Upper lobe of right lung (tissue), 1 donor: ENCODE results near the gene WDSUB1. TPM values are rescaled to one million over a fixed set of nuclear protein-coding genes. Genes with fewer than 3 reads are reported as not detected.

Experiments used
- ATAC-seq: fragments of 200-7000 bp; cut with Tn5 transposase; one replicate; pipeline ENCODE4 v1.9.1; 2020; ENCODE audit warnings: mild to moderate bottlenecking, moderate library complexity
- DNase-seq: peaks from one replicate; pipeline ENCODE4 v3.0.0-alpha.2; 2020
- H3K27ac ChIP-seq: fragments of 200-600 bp; one replicate; pipeline ENCODE4 v1.8.0; 2022
- H3K27me3 ChIP-seq: fragments of 200-600 bp; one replicate; pipeline ENCODE4 v1.8.0; 2022; ENCODE audit warnings: mild to moderate bottlenecking
- H3K36me3 ChIP-seq: fragments of 200-600 bp; one replicate; pipeline ENCODE4 v1.8.0; 2022
- H3K4me1 ChIP-seq: fragments of 200-600 bp; one replicate; pipeline ENCODE4 v1.8.0; 2022
- H3K4me3 ChIP-seq: fragments of 200-600 bp; one replicate; pipeline ENCODE4 v1.8.0; 2022; ENCODE audit warnings: mild to moderate bottlenecking
- H3K9me3 ChIP-seq: fragments of 200-600 bp; one replicate; pipeline ENCODE4 v1.8.0; 2022
- intact Hi-C: fragments of 100-400 bp; cut with DNase I; formaldehyde crosslinking; loops from one replicate; pipeline ENCODE4 v1.11.0; 2022
- total RNA-seq: library from RNA; stranded (reverse); fragmentation: NEBNext Ultra II Directional; extraction: Animal tissue kit (Norgen Biotek cat#: 25700); gene quantifications from one replicate; pipeline ENCODE4 v1.2.1, GENCODE V29; 2021
- TF ChIP-seq, protein P1 (sequence below): fragments of 200-600 bp; IDR thresholded peaks from one replicate; pipeline ENCODE4 v1.8.0; 2022; ENCODE audit warnings: antibody characterized with exemption
- donor health status: DM: no; HTN: yes; CAD: no; lungs with severe emphysema.

The WDSUB1 gene
- total RNA-seq, 1 donor from 2014 or later, result 16.9 TPM

DNA sequence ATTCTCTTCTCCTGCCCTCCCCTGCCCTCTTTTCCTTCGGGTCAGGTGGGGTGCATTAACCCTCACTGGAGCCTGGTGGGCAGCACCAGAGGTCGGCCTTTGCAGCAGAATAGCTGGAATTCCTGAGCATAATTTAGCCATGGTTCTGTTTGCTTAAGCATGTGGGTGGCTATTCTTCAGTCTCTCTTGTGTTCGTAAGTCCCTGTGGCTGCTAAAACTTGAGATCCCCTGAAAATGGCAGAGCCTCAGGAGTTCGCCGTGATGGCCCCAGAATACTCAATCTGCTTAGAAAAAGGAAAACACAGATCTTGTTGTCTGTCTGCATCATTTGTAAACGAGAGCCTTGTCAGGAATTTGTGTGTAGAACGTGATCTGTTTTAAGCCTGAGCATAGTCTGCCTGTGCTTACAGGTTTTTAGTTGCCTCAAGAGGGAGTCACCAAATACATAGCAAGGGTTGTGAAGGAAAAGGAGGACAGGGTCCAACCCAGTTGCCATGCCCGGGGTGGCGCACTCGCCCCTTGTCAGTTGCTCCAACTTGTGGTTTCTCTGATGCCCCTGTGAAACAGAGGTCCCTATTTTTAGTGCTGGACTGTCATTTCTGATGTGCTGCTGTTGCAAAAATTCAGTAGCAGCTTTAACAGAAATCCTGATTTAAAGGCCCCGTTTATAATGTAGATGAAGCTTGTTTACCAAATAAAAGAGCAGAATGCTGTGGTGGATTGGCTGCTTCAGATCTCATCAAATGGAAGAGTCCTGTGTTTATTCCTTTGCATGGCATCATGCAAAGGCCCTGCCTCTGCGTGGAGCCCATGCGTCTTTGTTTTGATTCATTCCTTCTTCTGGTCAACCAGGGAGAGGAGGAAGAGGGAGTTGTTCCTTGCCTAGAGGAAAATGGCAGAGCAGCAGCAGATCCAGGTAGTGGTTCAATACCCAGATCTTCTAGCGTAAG, 74.8 kb downstream of the WDSUB1 start:
- Histone ChIP-seq H3K36me3 (peaks cover 27% of the 10 kb centered on the region), H3K27ac (no peak overlapping the region), H3K4me1 (peaks cover 8% of the 10 kb centered on the region), H3K4me3 (no peak overlapping the region), H3K27me3 (no peaks in the 10 kb centered on the region), H3K9me3 (no peaks in the 10 kb centered on the region)
- TF ChIP-seq, protein P1, sequence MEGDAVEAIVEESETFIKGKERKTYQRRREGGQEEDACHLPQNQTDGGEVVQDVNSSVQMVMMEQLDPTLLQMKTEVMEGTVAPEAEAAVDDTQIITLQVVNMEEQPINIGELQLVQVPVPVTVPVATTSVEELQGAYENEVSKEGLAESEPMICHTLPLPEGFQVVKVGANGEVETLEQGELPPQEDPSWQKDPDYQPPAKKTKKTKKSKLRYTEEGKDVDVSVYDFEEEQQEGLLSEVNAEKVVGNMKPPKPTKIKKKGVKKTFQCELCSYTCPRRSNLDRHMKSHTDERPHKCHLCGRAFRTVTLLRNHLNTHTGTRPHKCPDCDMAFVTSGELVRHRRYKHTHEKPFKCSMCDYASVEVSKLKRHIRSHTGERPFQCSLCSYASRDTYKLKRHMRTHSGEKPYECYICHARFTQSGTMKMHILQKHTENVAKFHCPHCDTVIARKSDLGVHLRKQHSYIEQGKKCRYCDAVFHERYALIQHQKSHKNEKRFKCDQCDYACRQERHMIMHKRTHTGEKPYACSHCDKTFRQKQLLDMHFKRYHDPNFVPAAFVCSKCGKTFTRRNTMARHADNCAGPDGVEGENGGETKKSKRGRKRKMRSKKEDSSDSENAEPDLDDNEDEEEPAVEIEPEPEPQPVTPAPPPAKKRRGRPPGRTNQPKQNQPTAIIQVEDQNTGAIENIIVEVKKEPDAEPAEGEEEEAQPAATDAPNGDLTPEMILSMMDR, result no peak
- no peak for ATAC-seq
- intact Hi-C loops, result no loop called here
- no peak for DNase-seq

DNA sequence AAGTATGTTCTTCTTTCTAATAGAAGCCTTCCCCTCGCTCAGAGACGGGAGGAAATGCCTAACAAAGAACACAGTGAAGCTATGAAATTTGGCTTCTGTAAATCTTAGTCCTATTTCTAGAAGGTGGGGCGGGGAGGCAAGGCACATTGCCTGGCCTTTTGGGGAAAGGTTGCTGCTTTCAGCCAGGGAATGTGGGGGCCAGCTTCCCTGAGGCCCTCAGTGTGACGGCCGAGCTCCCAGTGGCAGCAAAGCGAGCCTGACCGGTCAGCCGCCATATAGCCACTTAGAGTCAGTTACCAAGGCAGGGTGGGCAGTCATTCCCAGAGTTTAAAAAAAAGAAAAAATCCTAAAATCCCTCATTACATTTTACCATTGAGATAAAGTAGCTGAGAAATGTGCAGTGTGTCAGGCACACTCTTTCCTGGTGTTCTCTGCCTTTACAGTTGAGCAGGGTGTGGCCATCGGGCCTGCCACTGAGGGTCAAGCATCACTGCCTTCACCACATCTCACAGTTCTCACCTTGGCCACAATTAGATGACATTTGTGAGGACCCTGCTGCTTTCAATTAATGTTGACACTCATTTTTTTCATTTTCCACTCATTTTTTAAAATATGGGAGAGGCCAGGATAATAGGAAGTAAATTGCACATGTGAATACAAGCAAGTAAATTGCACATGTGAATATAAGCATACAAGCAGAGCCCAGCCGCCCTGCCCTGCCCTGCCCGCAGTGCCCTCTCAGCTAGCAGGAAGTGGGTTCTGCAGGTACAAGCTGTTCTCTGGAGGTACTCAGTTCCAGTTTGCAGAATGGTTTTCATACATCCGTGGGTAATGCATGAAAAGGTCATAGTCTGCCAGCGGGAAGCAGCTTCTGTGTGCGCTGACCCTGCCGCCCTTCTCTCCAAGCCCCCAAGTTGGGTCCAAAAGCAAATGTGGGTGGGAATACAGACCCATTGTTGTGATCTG, 76.9 kb downstream of the WDSUB1 start:
- TF ChIP-seq, protein P1, result no peak
- H3K27ac ChIP-seq, result peak overlapping the region; percentile 31
- peaks cover 26% of the 10 kb centered on the region for H3K36me3 ChIP-seq
- intact Hi-C loops, result no loop called here
- H3K9me3 ChIP-seq, result no peaks in the 10 kb centered on the region
- ATAC-seq (peak; percentile 82), DNase-seq (no peak)
- no peaks in the 10 kb centered on the region for H3K27me3 ChIP-seq
- H3K4me3 ChIP-seq, result no peak overlapping the region
- peaks cover 8% of the 10 kb centered on the region for H3K4me1 ChIP-seq

DNA sequence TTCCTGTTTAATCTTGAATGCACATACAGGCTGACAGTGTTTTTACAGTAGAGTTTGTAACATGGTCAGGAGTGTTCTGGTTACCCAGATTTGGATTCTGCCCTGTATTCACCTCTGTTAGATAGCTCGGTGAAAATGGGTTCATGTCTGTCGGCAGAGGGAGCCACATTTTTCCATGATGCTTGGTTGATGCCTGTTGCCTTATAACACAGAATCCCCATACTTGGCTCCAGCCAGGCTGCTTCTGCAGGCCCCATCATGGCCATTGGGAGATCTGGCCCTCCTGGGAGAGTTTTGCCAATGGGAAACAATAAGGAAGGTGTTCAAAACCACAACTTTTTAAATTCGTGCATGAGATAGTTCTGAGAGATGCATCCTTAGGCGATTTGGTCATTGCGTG, 78.1 kb downstream of the WDSUB1 start:
- H3K27ac ChIP-seq, result no peak overlapping the region
- H3K4me3 ChIP-seq, result no peak overlapping the region
- peaks cover 26% of the 10 kb centered on the region for H3K36me3 ChIP-seq
- no peaks in the 10 kb centered on the region for H3K27me3 ChIP-seq
- peaks cover 8% of the 10 kb centered on the region for H3K4me1 ChIP-seq
- H3K9me3 ChIP-seq, result no peaks in the 10 kb centered on the region
- intact Hi-C loops, result no loop called here
- ATAC-seq (no peak), DNase-seq (no peak)
- TF ChIP-seq, protein P1, result no peak

DNA sequence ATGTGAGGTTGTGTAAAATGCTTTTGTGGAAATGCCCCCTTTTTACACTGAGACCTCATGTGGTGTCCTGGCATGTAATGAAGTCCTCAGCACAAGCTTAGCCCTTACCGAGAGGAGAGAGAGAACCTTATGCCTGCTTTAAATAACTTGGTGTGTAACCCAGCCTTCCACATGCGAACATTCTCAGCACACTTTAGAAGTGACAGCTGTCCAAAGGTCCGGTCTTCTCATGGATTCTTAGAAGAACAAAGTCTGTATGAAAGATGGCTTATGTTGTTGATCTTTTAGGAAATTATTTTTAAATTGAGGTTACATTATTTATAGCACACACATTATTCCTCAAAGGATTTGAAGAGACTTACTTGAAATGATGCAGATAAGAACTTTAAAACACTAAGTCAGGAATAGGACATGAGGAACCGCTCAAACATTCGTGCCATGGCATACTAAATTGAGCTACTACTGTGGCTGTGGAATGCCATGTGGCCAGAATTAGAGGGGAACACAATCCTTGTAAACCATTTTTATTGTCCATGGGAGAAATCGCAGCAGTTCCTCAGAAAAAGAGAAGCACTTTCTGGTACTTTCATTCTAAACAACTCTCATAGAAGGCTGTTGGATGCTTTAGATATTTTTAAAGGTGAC, 79.6 kb downstream of the WDSUB1 start:
- Histone ChIP-seq H3K4me3 (no peak overlapping the region), H3K9me3 (no peaks in the 10 kb centered on the region), H3K27ac (no peak overlapping the region), H3K27me3 (no peaks in the 10 kb centered on the region), H3K36me3 (peaks cover 26% of the 10 kb centered on the region), H3K4me1 (peaks cover 19% of the 10 kb centered on the region)
- DNase-seq, result no peak
- TF ChIP-seq, protein P1, result no peak
- no peak for ATAC-seq
- intact Hi-C loops, result no loop called here

DNA sequence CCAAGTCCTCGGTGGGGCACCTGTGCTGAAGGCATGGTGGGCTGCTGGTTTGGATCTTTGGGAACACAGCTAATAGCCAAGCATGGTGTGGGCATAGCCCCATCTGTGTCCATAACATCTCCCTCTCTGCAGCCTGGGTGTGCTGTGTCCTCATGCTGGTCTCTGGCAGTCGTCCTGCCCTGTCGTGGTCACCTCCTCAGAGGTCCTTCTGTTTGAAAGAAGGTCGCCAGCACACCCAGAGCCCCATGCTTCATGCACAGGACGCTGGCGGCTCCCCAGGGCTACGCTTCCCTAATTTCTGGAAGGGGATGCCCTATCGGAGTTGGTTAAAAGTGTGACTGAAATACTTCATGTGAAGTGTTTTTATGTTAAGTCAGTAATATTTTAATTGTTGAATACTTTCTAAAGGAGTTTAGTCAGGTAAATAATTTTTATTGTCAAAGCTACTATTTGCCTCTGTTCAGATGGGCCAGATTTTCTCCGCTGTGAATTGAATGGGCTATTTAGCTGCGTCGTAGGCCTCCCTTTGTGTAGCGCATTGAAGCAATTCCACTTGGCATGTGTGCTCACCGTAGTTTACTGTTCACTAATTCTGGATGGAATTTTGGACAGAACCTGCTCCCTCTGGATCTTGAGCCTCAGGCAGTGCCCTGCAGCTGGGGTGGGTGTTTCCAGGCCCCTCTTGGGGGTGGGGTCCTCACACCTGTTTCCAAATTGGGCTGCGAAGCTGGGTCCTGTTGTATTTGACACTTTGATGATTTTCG, 81.9 kb downstream of the WDSUB1 start:
- H3K9me3 ChIP-seq, result no peaks in the 10 kb centered on the region
- peaks cover 27% of the 10 kb centered on the region for H3K4me1 ChIP-seq

More for the DNA sequence above, 81.9 kb downstream of the WDSUB1 start:
- H3K27ac ChIP-seq, result no peak overlapping the region
- no peak overlapping the region for H3K4me3 ChIP-seq
- DNase-seq, result no peak
- H3K27me3 ChIP-seq, result no peaks in the 10 kb centered on the region
- TF ChIP-seq, protein P1, result no peak
- intact Hi-C loops, result no loop called here
- ATAC-seq, result no peak
- H3K36me3 ChIP-seq, result peaks cover 41% of the 10 kb centered on the region
